Vagina (tissue), 2 donors: ENCODE measurements around the gene BNIP5. TPM values are rescaled to one million over a fixed set of nuclear protein-coding genes. Genes with fewer than 3 reads are reported as not detected.

Source experiments
- DNase-seq, 2 donors: peaks; one replicate each; pipeline ENCODE4 v3.0.0-alpha.2; 2017; ENCODE audit errors: extremely low spot score in 2 of 2
- H3K27ac ChIP-seq: fragments of 200-600 bp; sonication (generic); one replicate; pipeline ENCODE4 v1.5.1; 2019
- H3K27me3 ChIP-seq: fragments of 200-600 bp; sonication (generic); one replicate; pipeline ENCODE4 v1.5.1; 2019
- H3K36me3 ChIP-seq, 2 donors: fragments of 200-600 bp; sonication (generic); one replicate each; pipeline ENCODE4 v1.5.1; 2017 to 2019
- H3K4me1 ChIP-seq: fragments of 200-600 bp; sonication (generic); one replicate; pipeline ENCODE4 v1.5.1; 2019
- H3K4me3 ChIP-seq, 2 donors: fragments of 200-600 bp; sonication (generic); 1 replicate in 1 of 2; 2 replicates in 1 of 2; pipeline ENCODE4 v1.5.1; 2016 to 2019
- H3K9me3 ChIP-seq: fragments of 200-600 bp; sonication (generic); one replicate; pipeline ENCODE4 v1.5.1; 2019
- POLR2A ChIP-seq, 2 donors: fragments of 450-650 bp; IDR thresholded peaks; one replicate each; pipeline ENCODE4 v1.6.1; 2017; ENCODE audit warnings: antibody characterized with exemption in 2 of 2, mild to moderate bottlenecking in 2 of 2, moderate library complexity in 2 of 2
- POLR2AphosphoS5 ChIP-seq, 2 donors: sonication (generic); formaldehyde crosslinking; IDR thresholded peaks; one replicate each; pipeline ENCODE4 v1.9.0; 2017; ENCODE audit warnings: antibody characterized with exemption in 2 of 2, mild to moderate bottlenecking in 2 of 2, low read depth in 1 of 2; ENCODE audit not compliant: insufficient read depth in 1 of 2
- intact Hi-C: fragments of 100-400 bp; cut with DNase I; formaldehyde crosslinking; loops from one replicate; pipeline ENCODE4 v1.15.1; 2023
- total RNA-seq: library from RNA; depleted of rRNA; stranded (reverse); fragments of >200 nt; gene quantifications from one replicate; pipeline ENCODE4 v1.2.3, GENCODE V29; 2016
- TF ChIP-seq, protein P1 (sequence below), 3 experiments: fragments of 450-650 bp in 2 of 3; fragments of 200-600 bp in 1 of 3; sonication (generic) in 1 of 3; IDR thresholded peaks; one replicate each; pipeline ENCODE4 v1.5.1; 2017 to 2019; ENCODE audit warnings: antibody characterized with exemption in 3 of 3, mild to moderate bottlenecking in 2 of 3, moderate library complexity in 2 of 3

BNIP5 gene
- total RNA-seq, 1 donor from 2014 or later = not detected

DNA sequence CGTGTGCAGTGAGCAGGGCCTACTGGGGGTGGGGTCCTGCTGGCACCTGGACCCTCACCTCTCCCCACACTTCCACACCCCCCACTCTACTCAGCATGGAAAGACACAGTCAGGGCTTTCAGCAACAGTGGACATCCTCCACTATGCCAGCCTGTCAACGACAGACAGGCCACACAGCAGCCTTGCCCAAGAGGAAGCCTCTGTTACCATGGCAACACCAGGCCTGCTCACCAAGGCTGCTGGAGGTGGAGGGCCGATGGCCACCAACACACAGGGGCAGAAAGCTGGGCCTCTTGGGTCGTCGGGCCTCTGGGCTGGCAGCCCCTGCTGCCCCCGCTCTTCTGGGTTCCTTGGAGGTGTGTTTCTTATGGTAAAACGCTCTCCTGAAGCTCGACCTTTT is 13.6 kb downstream of the BNIP5 start:
- H3K4me1 ChIP-seq = no peaks in the 10 kb centered on the region
- no peak for DNase-seq
- H3K27me3 ChIP-seq = no peaks in the 10 kb centered on the region
- no peak overlapping the region for H3K4me3 ChIP-seq
- H3K27ac ChIP-seq = no peak overlapping the region
- intact Hi-C loops = no loop called here
- no peaks in the 10 kb centered on the region for H3K9me3 ChIP-seq
- TF ChIP-seq POLR2A (IDR thresholded peaks at IDR 0.05) (no peak), POLR2AphosphoS5 (IDR thresholded peaks at IDR 0.05; ENCODE audit: insufficient read depth in 1 of 2, low read depth in 1 of 2) (no peak)
- TF ChIP-seq, protein P1, sequence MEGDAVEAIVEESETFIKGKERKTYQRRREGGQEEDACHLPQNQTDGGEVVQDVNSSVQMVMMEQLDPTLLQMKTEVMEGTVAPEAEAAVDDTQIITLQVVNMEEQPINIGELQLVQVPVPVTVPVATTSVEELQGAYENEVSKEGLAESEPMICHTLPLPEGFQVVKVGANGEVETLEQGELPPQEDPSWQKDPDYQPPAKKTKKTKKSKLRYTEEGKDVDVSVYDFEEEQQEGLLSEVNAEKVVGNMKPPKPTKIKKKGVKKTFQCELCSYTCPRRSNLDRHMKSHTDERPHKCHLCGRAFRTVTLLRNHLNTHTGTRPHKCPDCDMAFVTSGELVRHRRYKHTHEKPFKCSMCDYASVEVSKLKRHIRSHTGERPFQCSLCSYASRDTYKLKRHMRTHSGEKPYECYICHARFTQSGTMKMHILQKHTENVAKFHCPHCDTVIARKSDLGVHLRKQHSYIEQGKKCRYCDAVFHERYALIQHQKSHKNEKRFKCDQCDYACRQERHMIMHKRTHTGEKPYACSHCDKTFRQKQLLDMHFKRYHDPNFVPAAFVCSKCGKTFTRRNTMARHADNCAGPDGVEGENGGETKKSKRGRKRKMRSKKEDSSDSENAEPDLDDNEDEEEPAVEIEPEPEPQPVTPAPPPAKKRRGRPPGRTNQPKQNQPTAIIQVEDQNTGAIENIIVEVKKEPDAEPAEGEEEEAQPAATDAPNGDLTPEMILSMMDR (IDR thresholded peaks at IDR 0.05) = no peak
- no peaks in the 10 kb centered on the region for H3K36me3 ChIP-seq

GRCh38 chr6:36322591-36322990 is 14.1 kb downstream of the BNIP5 start:
- intact Hi-C loops = no loop called here
- TF ChIP-seq POLR2AphosphoS5 (IDR thresholded peaks at IDR 0.05; ENCODE audit: insufficient read depth in 1 of 2, low read depth in 1 of 2) = no peak
- no peak for DNase-seq
- no peaks in the 10 kb centered on the region for H3K4me1 ChIP-seq
- no peaks in the 10 kb centered on the region for H3K27me3 ChIP-seq
- no peak overlapping the region for H3K4me3 ChIP-seq
- no peak overlapping the region for H3K27ac ChIP-seq
- no peaks in the 10 kb centered on the region for H3K9me3 ChIP-seq
- no peaks in the 10 kb centered on the region for H3K36me3 ChIP-seq

DNA sequence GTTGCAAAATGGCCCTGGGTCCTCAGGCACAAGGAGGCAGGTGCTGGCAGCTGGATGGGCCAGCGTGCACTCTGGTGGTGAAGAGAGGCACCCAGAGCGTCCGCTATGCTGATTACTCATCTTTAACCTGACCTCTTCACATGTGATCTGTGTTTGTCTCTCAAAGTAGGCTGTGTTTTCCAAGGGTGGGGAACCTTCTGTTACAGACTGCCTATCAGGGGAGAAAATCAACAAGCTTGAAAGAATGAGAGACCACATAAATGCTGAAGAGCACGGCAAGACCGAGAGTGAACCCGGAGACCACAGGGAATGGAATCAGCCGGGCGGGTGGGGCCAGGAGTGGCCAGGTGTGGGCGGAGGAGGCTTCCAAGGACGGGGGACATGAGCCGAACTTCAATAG is 16.2 kb downstream of the BNIP5 start:
- H3K4me1 ChIP-seq = no peaks in the 10 kb centered on the region
- no peaks in the 10 kb centered on the region for H3K27me3 ChIP-seq
- H3K27ac ChIP-seq = no peak overlapping the region
- no peak overlapping the region for H3K4me3 ChIP-seq
- H3K36me3 ChIP-seq = no peaks in the 10 kb centered on the region
- TF ChIP-seq POLR2A (IDR thresholded peaks at IDR 0.05) = no peak
- TF ChIP-seq, protein P1 (IDR thresholded peaks at IDR 0.05) = no peak
- TF ChIP-seq POLR2AphosphoS5 (IDR thresholded peaks at IDR 0.05; ENCODE audit: insufficient read depth in 1 of 2, low read depth in 1 of 2) = no peak
- no peaks in the 10 kb centered on the region for H3K9me3 ChIP-seq
- intact Hi-C loops = no loop called here
- DNase-seq = no peak

- Histone ChIP-seq H3K4me1 (no peaks in the 10 kb centered on the region), H3K27me3 (no peaks in the 10 kb centered on the region), H3K27ac (no peak overlapping the region), H3K9me3 (no peaks in the 10 kb centered on the region), H3K36me3 (no peaks in the 10 kb centered on the region), H3K4me3 (no peak overlapping the region)
- intact Hi-C loops = no loop called here
- no peak for DNase-seq
- TF ChIP-seq, protein P1 (IDR thresholded peaks at IDR 0.05) = no peak
- TF ChIP-seq POLR2A (IDR thresholded peaks at IDR 0.05) = no peak
- TF ChIP-seq POLR2AphosphoS5 (IDR thresholded peaks at IDR 0.05; ENCODE audit: insufficient read depth in 1 of 2, low read depth in 1 of 2) = no peak
These were observed 16.9 kb downstream of the BNIP5 start for GRCh38 chr6:36319821-36320220.

GRCh38 chr6:36319436-36319762 is 17.3 kb downstream of the BNIP5 start:
- TF ChIP-seq POLR2A (IDR thresholded peaks at IDR 0.05) (no peak), POLR2AphosphoS5 (IDR thresholded peaks at IDR 0.05; ENCODE audit: insufficient read depth in 1 of 2, low read depth in 1 of 2) (no peak)
- TF ChIP-seq, protein P1 (IDR thresholded peaks at IDR 0.05) = no peak
- Histone ChIP-seq H3K27me3 (no peaks in the 10 kb centered on the region), H3K36me3 (no peaks in the 10 kb centered on the region), H3K4me3 (no peak overlapping the region), H3K9me3 (no peaks in the 10 kb centered on the region), H3K27ac (no peak overlapping the region), H3K4me1 (no peaks in the 10 kb centered on the region)
- no peak for DNase-seq
- intact Hi-C loops = no loop called here
